Colonic mucosa (tissue), 4 donors: Measurements from ENCODE around the gene FADS6. TPM values are rescaled to one million over a fixed set of nuclear protein-coding genes. Genes with fewer than 3 reads are reported as not detected.

Source experiments
- DNase-seq: peaks from one replicate; pipeline ENCODE4 v3.0.0-alpha.2; 2020
- H3K27ac ChIP-seq: fragments of 200-600 bp; one replicate; pipeline ENCODE4 v1.8.0; 2021
- H3K27me3 ChIP-seq: fragments of 200-600 bp; one replicate; pipeline ENCODE4 v1.8.0; 2021
- H3K36me3 ChIP-seq: fragments of 200-600 bp; one replicate; pipeline ENCODE4 v1.8.0; 2021
- H3K4me1 ChIP-seq: fragments of 200-600 bp; one replicate; pipeline ENCODE4 v1.8.0; 2021; ENCODE audit warnings: mild to moderate bottlenecking
- H3K4me3 ChIP-seq: fragments of 200-600 bp; one replicate; pipeline ENCODE4 v1.8.0; 2021
- H3K9ac ChIP-seq, 2 donors: one replicate each; pipeline ENCODE4 v1.7.0; 2013; ENCODE audit warnings: control low read depth in 2 of 2, low read depth in 2 of 2, low read length in 2 of 2
- H3K9me3 ChIP-seq: fragments of 200-600 bp; one replicate; pipeline ENCODE4 v1.8.0; 2021
- CTCF ChIP-seq: fragments of 200-600 bp; IDR thresholded peaks from one replicate; pipeline ENCODE4 v1.8.0; 2022; ENCODE audit warnings: antibody characterized with exemption, mild to moderate bottlenecking
- intact Hi-C: fragments of 100-400 bp; cut with DNase I; formaldehyde crosslinking; loops from one replicate; pipeline ENCODE4 v1.14.1; 2022
- total RNA-seq, 2 donors: library from RNA; stranded (reverse); fragmentation: NEBNext Ultra II Directional in 1 of 2; extraction: Animal tissue kit (Norgen Biotek cat#: 25700) in 1 of 2; gene quantifications; one replicate each; pipeline ENCODE4 v1.2.1, GENCODE V29; 2021
- donor health status: healthy.
- donor health status: DM: no; HTN: no; CAD: no.
- donor health status: DM: no; HTN: no; CAD: no.

Gene FADS6
- total RNA-seq, 2 donors from 2014 or later = 0.30 to 18.4 TPM

GRCh38 chr17:74836691-74837467, 56.6 kb downstream of the FADS6 start:
- no peak overlapping the region for H3K9ac ChIP-seq
- no peak for TF ChIP-seq CTCF
- intact Hi-C loops = no loop called here
- no peak overlapping the region for H3K4me3 ChIP-seq
- H3K36me3 ChIP-seq = no peaks in the 10 kb centered on the region
- no peaks in the 10 kb centered on the region for H3K4me1 ChIP-seq
- no peak overlapping the region for H3K27ac ChIP-seq
- H3K27me3 ChIP-seq = no peaks in the 10 kb centered on the region
- H3K9me3 ChIP-seq = no peaks in the 10 kb centered on the region
- no peak for DNase-seq

- Histone ChIP-seq H3K27me3 (no peaks in the 10 kb centered on the region), H3K4me3 (no peak overlapping the region), H3K9ac (no peak overlapping the region), H3K9me3 (no peaks in the 10 kb centered on the region), H3K4me1 (no peaks in the 10 kb centered on the region), H3K27ac (no peak overlapping the region), H3K36me3 (no peaks in the 10 kb centered on the region)
- no peak for TF ChIP-seq CTCF
- no peak for DNase-seq
- intact Hi-C loops = no loop called here
Observed at GRCh38 chr17:74836191-74836590, 57.2 kb downstream of the FADS6 start.

GRCh38 chr17:74833501-74834377, 59.7 kb downstream of the FADS6 start:
- Histone ChIP-seq H3K4me3 (no peak overlapping the region), H3K9ac (no peak overlapping the region), H3K27ac (no peak overlapping the region), H3K4me1 (no peaks in the 10 kb centered on the region), H3K36me3 (no peaks in the 10 kb centered on the region), H3K27me3 (no peaks in the 10 kb centered on the region), H3K9me3 (no peaks in the 10 kb centered on the region)
- DNase-seq = no peak
- intact Hi-C loops = no loop called here
- TF ChIP-seq CTCF = no peak

GRCh38 chr17:74832421-74832820, 61.0 kb downstream of the FADS6 start:
- no peak for DNase-seq
- no peak overlapping the region for H3K27ac ChIP-seq
- intact Hi-C loops = no loop called here
- no peaks in the 10 kb centered on the region for H3K36me3 ChIP-seq
- TF ChIP-seq CTCF = no peak
- H3K4me1 ChIP-seq = no peaks in the 10 kb centered on the region
- H3K9ac ChIP-seq = no peak overlapping the region
- H3K9me3 ChIP-seq = no peaks in the 10 kb centered on the region
- no peak overlapping the region for H3K4me3 ChIP-seq
- no peaks in the 10 kb centered on the region for H3K27me3 ChIP-seq

- Histone ChIP-seq H3K4me1 (no peaks in the 10 kb centered on the region), H3K4me3 (no peak overlapping the region), H3K9ac (no peak overlapping the region), H3K9me3 (no peaks in the 10 kb centered on the region), H3K27me3 (no peaks in the 10 kb centered on the region), H3K27ac (no peak overlapping the region), H3K36me3 (no peaks in the 10 kb centered on the region)
- TF ChIP-seq CTCF = no peak
- no peak for DNase-seq
- intact Hi-C loops = no loop called here
Observed at GRCh38 chr17:74831444-74832146, 61.8 kb downstream of the FADS6 start.
